Activated CD8-positive, alpha-beta memory T cell treated with anti-CD3 and anti-CD28 coated beads for 4 hours (primary cell): ENCODE results near the gene HOOK2.
A peak's percentile ranks its signal among the peaks of the same experiment; 100 is the strongest.
"Not testable (repeated sequence)": the region's sequence is repeated elsewhere in the genome, so short reads cannot be mapped to it uniquely, and the experiment has no call there.

Experiments used
- DNase-seq, 2 donors: peaks; one replicate each; pipeline ENCODE4 v3.0.0-alpha.2; 2020; ENCODE audit warnings: low read depth in 2 of 2

HOOK2 gene

GRCh38 chr19:12774588-12775555, at the start of gene HOOK2:
TSS of gene HOOK2 (minus strand) at chr19:12775552. CDS start at chr19:12775449, 103 bp downstream.
- no peak for DNase-seq

GRCh38 chr19:12821761-12822160, 46.4 kb upstream of the HOOK2 start:
- DNase-seq, result no peak

GRCh38 chr19:12817810-12818209, 42.5 kb upstream of the HOOK2 start:
- not testable (repeated sequence) for DNase-seq

GRCh38 chr19:12817188-12817587, 41.8 kb upstream of the HOOK2 start:
- DNase-seq, result not testable (repeated sequence)

GRCh38 chr19:12815088-12815487, 39.7 kb upstream of the HOOK2 start:
- no peak for DNase-seq

GRCh38 chr19:12806242-12807081, 31.1 kb upstream of the HOOK2 start, which contains the start of gene RNASEH2A:
TSS of gene RNASEH2A (plus strand) at chr19:12806584. CDS start at chr19:12806674, 90 bp downstream.
- peak in 1 of 2 donors; percentile 76 for DNase-seq

- no peak for DNase-seq
These were observed 28.7 kb upstream of the HOOK2 start for GRCh38 chr19:12804051-12804450.

- DNase-seq, result no peak
These were observed 27.1 kb upstream of the HOOK2 start for GRCh38 chr19:12802267-12803106.

GRCh38 chr19:12801466-12802266, 26.3 kb upstream of the HOOK2 start, which contains the start of the genes PRDX2 and THSD8:
TSS of gene PRDX2 (minus strand) at chr19:12801800. CDS start at chr19:12801261, 539 bp downstream.
TSS of gene THSD8 (plus strand) at chr19:12802069. CDS start at chr19:12802072, 3 bp downstream.
- DNase-seq, result no peak

- no peak for DNase-seq
These were observed 25.6 kb upstream of the HOOK2 start for GRCh38 chr19:12800923-12801465.

GRCh38 chr19:12800466-12800770, 25.1 kb upstream of the HOOK2 start:
- no peak for DNase-seq

- DNase-seq, result no peak
These were observed 24.6 kb upstream of the HOOK2 start for GRCh38 chr19:12799742-12800465.

- not testable (repeated sequence) for DNase-seq
These were observed 22.3 kb upstream of the HOOK2 start for GRCh38 chr19:12797607-12798006.

- DNase-seq, result no peak
These were observed 21.8 kb upstream of the HOOK2 start for GRCh38 chr19:12797141-12797587.

GRCh38 chr19:12796146-12797071, 21.1 kb upstream of the HOOK2 start:
- DNase-seq, result no peak

- DNase-seq, result no peak
These were observed 19.6 kb upstream of the HOOK2 start for GRCh38 chr19:12794971-12795381.

GRCh38 chr19:12794196-12794941, 19.0 kb upstream of the HOOK2 start:
- no peak for DNase-seq
